Measurements from ENCODE around the gene KCNJ12. TPM values are rescaled to one million over a fixed set of nuclear protein-coding genes. Genes with fewer than 3 reads are reported as not detected.
"Not testable (repeated sequence)": the region's sequence is repeated elsewhere in the genome, so short reads cannot be mapped to it uniquely, and the experiment has no call there.

Gene KCNJ12
- under 1 TPM; 0.52 to 0.99 TPM for total RNA-seq

GRCh38 chr17:21376081-21376758, at the start of gene KCNJ12:
Gene KCNJ12 (plus strand): TSS chr17:21376357. CDS start chr17:21415343, 38,986 bp downstream.
- peaks cover 0 to 20% of the 10 kb centered on the region in 2 donors for H3K27me3 ChIP-seq
- WGBS, 2 donors, result 5 to 14% methylated on average over 27 to 77 of the region's 82 CpGs
- no peak within 1 kb of the TSS for H3K27ac ChIP-seq
- DNase-seq (no peak), ATAC-seq (no peak)
- no peaks in the 10 kb centered on the region for H3K9me3 ChIP-seq
- intact Hi-C loops (cut with DNase I), result no loop called here
- no peak for TF ChIP-seq CTCF (IDR thresholded peaks at IDR 0.05)
- no peak for TF ChIP-seq POLR2A (IDR thresholded peaks at IDR 0.05)
- H3K36me3 ChIP-seq (replicated peaks in 1 of 2; ENCODE audit: insufficient read depth in 1 of 2, low read depth in 2 of 2), result no peaks in the 10 kb centered on the region
- H3K4me3 ChIP-seq, result no peak within 1 kb of the TSS
- H3K4me1 ChIP-seq, result peaks cover 31% of the 10 kb centered on the region

GRCh38 chr17:21327921-21328320, 48.2 kb upstream of the KCNJ12 start:
- DNase-seq; H3K27me3 ChIP-seq; H3K4me1 ChIP-seq; intact Hi-C loops (cut with DNase I); H3K36me3 ChIP-seq (replicated peaks in 1 of 2; ENCODE audit: insufficient read depth in 1 of 2, low read depth in 2 of 2); H3K4me3 ChIP-seq; H3K9me3 ChIP-seq; H3K27ac ChIP-seq; ATAC-seq: not testable (repeated sequence)
- WGBS, 2 donors, result 63 to 74% methylated on average over 1 of the region's 1 CpG

GRCh38 chr17:21328778-21329177, 47.4 kb upstream of the KCNJ12 start:
- ATAC-seq; H3K27ac ChIP-seq; H3K4me1 ChIP-seq; DNase-seq; H3K4me3 ChIP-seq; intact Hi-C loops (cut with DNase I); H3K9me3 ChIP-seq; H3K27me3 ChIP-seq; H3K36me3 ChIP-seq (replicated peaks in 1 of 2; ENCODE audit: insufficient read depth in 1 of 2, low read depth in 2 of 2): not testable (repeated sequence)
- WGBS, 2 donors, result 56 to 71% methylated on average over 2 of the region's 2 CpGs

GRCh38 chr17:21330436-21331160, 45.6 kb upstream of the KCNJ12 start:
- Histone ChIP-seq H3K36me3 (replicated peaks in 1 of 2; ENCODE audit: insufficient read depth in 1 of 2, low read depth in 2 of 2) (no peaks in the 10 kb centered on the region), H3K4me1 (no peaks in the 10 kb centered on the region), H3K27ac (no peak overlapping the region), H3K4me3 (no peak overlapping the region), H3K9me3 (no peaks in the 10 kb centered on the region), H3K27me3 (no peaks in the 10 kb centered on the region)
- intact Hi-C loops (cut with DNase I), result no loop called here
- DNase-seq (no peak), ATAC-seq (no peak)
- TF ChIP-seq POLR2A (IDR thresholded peaks at IDR 0.05), result no peak
- WGBS, 2 donors, result 72 to 81% methylated on average over 9 of the region's 9 CpGs

GRCh38 chr17:21336541-21337294, 39.4 kb upstream of the KCNJ12 start:
- DNase-seq; H3K27ac ChIP-seq; H3K4me3 ChIP-seq; H3K27me3 ChIP-seq; ATAC-seq; H3K9me3 ChIP-seq; H3K36me3 ChIP-seq (replicated peaks in 1 of 2; ENCODE audit: insufficient read depth in 1 of 2, low read depth in 2 of 2); H3K4me1 ChIP-seq; intact Hi-C loops (cut with DNase I): not testable (repeated sequence)
- WGBS, 2 donors, result 59 to 70% methylated on average over 4 of the region's 4 CpGs

GRCh38 chr17:21337981-21338625, 38.1 kb upstream of the KCNJ12 start:
- H3K4me1 ChIP-seq; H3K27ac ChIP-seq; intact Hi-C loops (cut with DNase I); H3K27me3 ChIP-seq; H3K4me3 ChIP-seq; H3K9me3 ChIP-seq; H3K36me3 ChIP-seq (replicated peaks in 1 of 2; ENCODE audit: insufficient read depth in 1 of 2, low read depth in 2 of 2); ATAC-seq; DNase-seq: not testable (repeated sequence)
- 47 to 55% methylated on average over 8 of the region's 8 CpGs for WGBS, 2 donors

- ATAC-seq, result no peak
- 26 to 29% methylated on average over 7 of the region's 7 CpGs for WGBS, 2 donors
- DNase-seq, result no peak
- no peaks in the 10 kb centered on the region for H3K36me3 ChIP-seq (replicated peaks in 1 of 2; ENCODE audit: insufficient read depth in 1 of 2, low read depth in 2 of 2)
- no peaks in the 10 kb centered on the region for H3K9me3 ChIP-seq
- no peak overlapping the region for H3K27ac ChIP-seq
- no peak overlapping the region for H3K4me3 ChIP-seq
- intact Hi-C loops (cut with DNase I), result no loop called here
- no peaks in the 10 kb centered on the region for H3K4me1 ChIP-seq
- H3K27me3 ChIP-seq, result no peaks in the 10 kb centered on the region
- TF ChIP-seq CTCF (IDR thresholded peaks at IDR 0.05) (no peak), POLR2A (IDR thresholded peaks at IDR 0.05) (no peak)
Observed at GRCh38 chr17:21339011-21339410, 37.1 kb upstream of the KCNJ12 start.

- H3K36me3 ChIP-seq (replicated peaks in 1 of 2; ENCODE audit: insufficient read depth in 1 of 2, low read depth in 2 of 2); ATAC-seq; intact Hi-C loops (cut with DNase I); H3K4me1 ChIP-seq; DNase-seq; H3K9me3 ChIP-seq; H3K27ac ChIP-seq; H3K27me3 ChIP-seq; H3K4me3 ChIP-seq: not testable (repeated sequence)
- WGBS, 2 donors, result 81 to 82% methylated on average over 4 to 11 of the region's 11 CpGs
Observed at GRCh38 chr17:21339571-21339970, 36.6 kb upstream of the KCNJ12 start.

GRCh38 chr17:21340407-21340806, 35.8 kb upstream of the KCNJ12 start:
- not testable (repeated sequence) for H3K4me1 ChIP-seq

More at GRCh38 chr17:21340407-21340806, 35.8 kb upstream of the KCNJ12 start:
- intact Hi-C loops (cut with DNase I); H3K9me3 ChIP-seq; H3K27me3 ChIP-seq; ATAC-seq; DNase-seq; H3K27ac ChIP-seq; H3K36me3 ChIP-seq (replicated peaks in 1 of 2; ENCODE audit: insufficient read depth in 1 of 2, low read depth in 2 of 2); H3K4me3 ChIP-seq: not testable (repeated sequence)
- 71 to 76% methylated on average over 6 of the region's 6 CpGs for WGBS, 2 donors
